Stimulated activated CD4-positive, alpha-beta T cell treated with anti-CD3 and anti-CD28 coated beads, Interleukin-15, amount 100 ng/mL, for 1 hour (primary cell): Measurements from ENCODE around the gene GRID1.
"Not testable (repeated sequence)": the region's sequence is repeated elsewhere in the genome, so short reads cannot be mapped to it uniquely, and the experiment has no call there.

Source experiments
- DNase-seq, 2 donors: peaks; one replicate each; pipeline ENCODE4 v3.0.0-alpha.2; 2020; ENCODE audit warnings: low read depth in 1 of 2, low spot score in 1 of 2

Gene GRID1

GRCh38 chr10:86048571-86048970, 318.0 kb downstream of the GRID1 start:
- no peak for DNase-seq

GRCh38 chr10:86047588-86047987, 319.0 kb downstream of the GRID1 start:
- DNase-seq: no peak

- DNase-seq: no peak
These were observed 319.6 kb downstream of the GRID1 start for GRCh38 chr10:86046845-86047460.

GRCh38 chr10:86045896-86046295, 320.7 kb downstream of the GRID1 start:
- no peak for DNase-seq

- DNase-seq: no peak
These were observed 322.6 kb downstream of the GRID1 start for GRCh38 chr10:86044029-86044428.

GRCh38 chr10:86043236-86043635, 323.4 kb downstream of the GRID1 start:
- no peak for DNase-seq

- DNase-seq: no peak
These were observed 324.4 kb downstream of the GRID1 start for GRCh38 chr10:86042161-86042560.

GRCh38 chr10:86041116-86041515, 325.5 kb downstream of the GRID1 start:
- DNase-seq: no peak

GRCh38 chr10:86038371-86038770, 328.2 kb downstream of the GRID1 start:
- no peak for DNase-seq

- no peak for DNase-seq
These were observed 329.5 kb downstream of the GRID1 start for GRCh38 chr10:86037096-86037495.

GRCh38 chr10:86036544-86036831, 330.1 kb downstream of the GRID1 start:
- DNase-seq: no peak

GRCh38 chr10:86035791-86036543, 330.6 kb downstream of the GRID1 start:
- DNase-seq: no peak

GRCh38 chr10:86034710-86035109, 331.9 kb downstream of the GRID1 start:
- no peak for DNase-seq

GRCh38 chr10:86033581-86033980, 333.0 kb downstream of the GRID1 start:
- no peak for DNase-seq

GRCh38 chr10:86032087-86032486, 334.5 kb downstream of the GRID1 start:
- DNase-seq: not testable (repeated sequence)

GRCh38 chr10:86030312-86030711, 336.3 kb downstream of the GRID1 start:
- no peak for DNase-seq

- DNase-seq: no peak
These were observed 339.2 kb downstream of the GRID1 start for GRCh38 chr10:86027346-86027745.

- no peak for DNase-seq
These were observed 341.1 kb downstream of the GRID1 start for GRCh38 chr10:86025509-86025908.

- DNase-seq: no peak
These were observed 342.1 kb downstream of the GRID1 start for GRCh38 chr10:86024281-86025041.

- no peak for DNase-seq
These were observed 342.7 kb downstream of the GRID1 start for GRCh38 chr10:86023931-86024280.

- DNase-seq: no peak
These were observed 343.3 kb downstream of the GRID1 start for GRCh38 chr10:86023336-86023735.

GRCh38 chr10:86022906-86023305, 343.7 kb downstream of the GRID1 start:
- DNase-seq: no peak
